GM19438 (cell line): ENCODE data around the gene KIF13A.
"Not testable (repeated sequence)": the region's sequence is repeated elsewhere in the genome, so short reads cannot be mapped to it uniquely, and the experiment has no call there.

Source experiments
- ATAC-seq: cut with Tn5 transposase; IDR thresholded peaks from one replicate; pipeline ENCODE4 v1.9.1; 2021; ENCODE audit warnings: low read depth; ENCODE audit not compliant: unreplicated experiment

KIF13A gene

DNA sequence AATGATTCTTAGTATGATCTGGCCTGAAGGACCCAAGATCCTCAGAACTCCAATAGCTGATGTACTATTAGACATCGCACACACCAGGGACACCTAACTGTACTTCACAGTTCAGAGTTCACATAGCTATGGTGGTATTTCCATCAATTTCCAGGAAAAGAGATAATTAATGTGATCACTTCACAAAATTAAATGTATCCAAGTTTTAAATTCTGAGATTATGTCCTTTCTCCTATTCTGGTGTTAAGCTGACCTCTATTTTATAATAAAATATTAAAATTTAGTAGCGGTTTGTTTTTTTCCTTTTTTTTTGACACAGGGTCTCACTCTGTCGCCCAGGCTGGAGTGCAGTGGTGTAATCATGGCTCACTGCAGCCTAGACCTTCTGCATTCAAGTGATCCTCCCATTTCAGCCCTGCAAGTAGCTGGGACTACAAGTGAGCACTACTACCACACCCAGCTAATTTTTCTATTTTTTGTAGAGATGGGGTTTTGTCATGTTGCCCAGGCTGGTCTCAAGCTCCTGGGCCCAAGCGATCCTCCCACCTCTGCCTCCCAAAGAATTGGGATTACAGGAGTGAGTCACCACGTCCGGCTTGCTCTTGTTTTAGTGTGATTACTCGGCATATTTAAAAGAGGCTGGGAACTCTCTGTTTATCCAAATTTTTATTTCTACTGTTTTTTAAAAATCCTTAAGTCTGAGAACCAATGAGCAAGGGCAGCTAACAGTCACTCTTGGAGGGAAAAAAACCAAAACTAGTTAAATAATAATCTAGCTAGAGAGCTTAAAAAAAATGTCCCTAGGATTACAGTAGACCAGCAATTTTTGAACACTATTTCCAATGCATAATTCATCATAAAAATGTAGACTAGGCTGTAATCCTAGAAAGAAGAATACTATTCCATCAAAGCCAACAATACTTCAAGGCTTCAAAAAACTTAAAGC, 16.0 kb downstream of the KIF13A start:
- ATAC-seq, result no peak

DNA sequence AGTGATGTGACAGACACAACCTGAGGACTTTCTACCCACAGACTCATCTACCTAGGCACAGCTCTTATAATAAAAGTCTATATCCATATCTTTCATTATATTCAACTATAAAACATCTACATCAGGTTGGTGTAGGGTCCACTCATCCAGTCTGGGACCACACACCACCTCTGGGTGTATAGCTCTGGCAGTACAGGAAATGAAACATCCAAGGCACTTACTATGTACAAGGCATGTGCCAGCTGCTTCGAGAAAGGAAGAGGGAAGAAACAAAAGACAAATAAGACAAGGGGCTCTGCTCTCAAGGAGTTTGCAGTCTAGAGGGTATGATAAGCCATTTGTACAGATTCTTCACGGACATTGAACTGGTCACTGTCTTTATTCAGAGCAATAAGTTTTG, 18.6 kb downstream of the KIF13A start:
- no peak for ATAC-seq

DNA sequence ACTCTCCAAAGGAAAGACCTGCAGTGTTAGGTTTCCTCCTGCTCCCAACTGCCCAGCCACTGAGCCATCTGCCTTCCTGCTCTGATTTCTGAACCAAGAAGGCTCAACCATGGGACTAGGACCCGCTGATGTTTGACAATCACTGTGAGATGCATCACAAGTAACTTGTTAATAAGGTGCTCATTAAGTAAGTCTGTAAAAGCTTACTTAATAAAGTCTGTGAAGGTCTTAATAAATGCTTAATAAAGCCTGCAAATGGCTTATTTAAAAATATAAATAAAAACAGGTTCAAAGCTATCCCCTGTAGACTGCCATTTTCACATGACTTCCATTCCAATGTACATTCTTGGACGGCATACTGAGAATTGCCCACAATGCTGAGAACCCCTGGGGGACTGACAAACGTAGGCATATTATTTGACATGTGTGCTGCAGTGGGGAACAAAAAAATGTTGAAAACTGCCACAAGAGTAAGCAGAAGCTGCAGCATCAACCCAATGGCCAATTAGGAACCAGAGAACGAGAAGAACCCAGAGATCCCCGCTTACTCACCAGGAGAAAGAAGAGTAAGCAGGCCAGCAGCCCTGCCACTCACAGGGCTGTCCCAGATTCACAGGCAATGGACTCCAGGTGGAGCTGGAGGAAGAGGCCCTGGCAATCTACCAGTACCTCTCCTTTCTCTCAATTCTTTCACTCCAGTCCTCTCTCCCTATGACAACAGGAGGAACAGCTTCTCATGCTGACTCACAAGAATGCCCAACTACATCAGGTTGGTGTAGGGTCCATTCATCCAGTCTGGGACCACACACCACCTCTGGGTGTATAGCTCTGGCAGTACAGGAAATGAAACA, 19.5 kb downstream of the KIF13A start:
- ATAC-seq, result no peak

DNA sequence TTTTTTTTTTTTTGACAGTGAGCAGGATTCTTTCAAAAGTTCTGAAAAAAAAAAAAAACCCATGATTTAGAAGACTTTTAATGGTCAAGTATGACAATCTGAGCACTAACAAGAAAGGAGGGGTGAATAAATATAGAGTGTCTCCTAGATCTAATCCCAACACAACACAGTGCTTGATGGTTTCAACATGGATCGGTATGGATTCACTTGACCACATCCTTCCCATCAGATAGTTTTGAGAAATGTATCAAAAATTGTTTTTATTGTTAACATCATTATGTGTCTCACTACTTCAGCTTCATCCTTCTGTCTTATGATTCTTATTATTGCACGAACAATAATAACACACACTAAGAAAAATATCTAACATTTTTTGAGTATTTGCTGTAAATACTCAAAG, 21.0 kb downstream of the KIF13A start:
- ATAC-seq, result no peak

- no peak for ATAC-seq
Measured at GRCh38 chr6:17965397-17965796, 22.0 kb downstream of the KIF13A start.

GRCh38 chr6:17964633-17965032, 22.8 kb downstream of the KIF13A start:
- ATAC-seq, result no peak

DNA sequence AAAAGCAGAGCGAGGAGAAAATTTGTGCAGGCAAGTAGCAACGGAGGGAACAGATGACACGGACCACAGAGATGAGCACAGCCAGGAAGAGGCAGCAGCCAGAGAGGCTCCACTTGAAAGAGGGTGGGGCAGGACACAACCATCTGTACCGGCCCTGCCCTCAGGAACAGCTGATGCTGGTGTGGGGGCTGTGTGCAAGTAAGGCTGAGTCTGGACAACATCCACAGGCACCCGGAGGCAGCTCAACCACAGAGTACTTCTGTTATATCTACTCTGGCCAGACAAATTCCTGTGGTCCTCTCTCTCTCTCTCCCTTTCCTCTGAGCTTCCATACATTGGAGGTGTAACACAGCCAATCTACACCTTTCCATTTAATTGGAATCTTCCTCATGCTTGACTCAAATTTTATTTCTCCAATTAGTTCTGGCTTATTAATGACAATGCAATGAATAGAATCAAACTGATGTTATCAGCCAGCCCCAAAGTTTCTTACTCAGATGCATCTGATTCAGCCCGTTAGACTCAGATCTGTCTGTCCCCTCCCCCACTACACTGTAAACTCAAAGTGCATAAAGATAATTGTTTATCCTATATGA, 24.9 kb downstream of the KIF13A start:
- ATAC-seq, result no peak

GRCh38 chr6:17959302-17959701, 28.1 kb downstream of the KIF13A start:
- no peak for ATAC-seq

DNA sequence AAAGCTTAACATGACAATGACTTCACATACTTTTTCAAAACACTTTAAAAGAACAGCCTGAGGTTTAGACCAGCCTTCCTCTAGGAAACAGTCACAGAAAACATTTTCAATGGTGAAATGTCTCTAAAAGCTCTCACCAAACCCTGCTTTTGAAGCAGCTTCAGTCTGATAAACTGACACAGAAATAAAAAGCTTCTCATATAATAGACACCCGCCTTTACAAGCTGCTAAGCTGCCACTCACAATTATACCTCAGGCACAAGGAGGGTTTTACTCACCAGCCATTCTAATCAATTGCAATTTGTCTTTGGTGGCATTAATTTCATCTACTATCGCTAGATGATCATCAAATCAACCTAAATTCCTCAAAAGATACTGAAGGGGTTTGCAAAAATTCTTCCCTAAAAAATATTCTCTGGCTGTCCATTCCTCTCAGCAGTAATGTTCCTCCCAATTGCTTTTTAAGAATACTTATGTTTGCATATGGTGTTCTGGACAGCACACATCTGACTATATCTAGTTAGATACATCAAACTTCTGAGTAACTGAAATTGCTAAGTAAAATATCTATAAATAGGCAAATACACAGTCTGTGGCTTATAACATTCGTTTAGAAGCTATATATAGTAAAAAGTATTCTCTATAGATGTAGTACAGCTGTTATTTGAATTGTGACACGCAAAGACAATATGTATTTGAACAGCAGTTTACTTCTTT, 29.4 kb downstream of the KIF13A start:
- no peak for ATAC-seq

- ATAC-seq, result no peak
Measured at GRCh38 chr6:17957498-17957897, 29.9 kb downstream of the KIF13A start.

- ATAC-seq, result no peak
Measured at GRCh38 chr6:17957086-17957485, 30.3 kb downstream of the KIF13A start.

DNA sequence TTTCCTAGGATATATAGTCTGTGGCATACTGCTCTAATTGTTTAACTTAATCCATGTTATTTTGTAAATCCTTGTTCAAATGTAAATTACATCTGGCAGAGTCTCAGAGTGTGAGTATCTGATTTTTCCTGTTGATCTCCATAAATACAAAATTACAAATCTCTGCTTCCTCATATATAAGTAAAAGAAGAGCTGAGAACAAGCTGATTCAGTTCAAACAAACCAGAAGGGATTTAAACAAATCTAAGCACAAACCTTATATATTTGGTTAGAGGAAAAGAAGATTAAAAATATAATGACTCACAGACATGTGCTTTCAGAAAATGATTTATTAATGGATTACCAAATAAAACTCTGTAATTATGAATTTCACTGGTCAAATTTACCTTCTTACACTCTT, 37.3 kb downstream of the KIF13A start:
- no peak for ATAC-seq

DNA sequence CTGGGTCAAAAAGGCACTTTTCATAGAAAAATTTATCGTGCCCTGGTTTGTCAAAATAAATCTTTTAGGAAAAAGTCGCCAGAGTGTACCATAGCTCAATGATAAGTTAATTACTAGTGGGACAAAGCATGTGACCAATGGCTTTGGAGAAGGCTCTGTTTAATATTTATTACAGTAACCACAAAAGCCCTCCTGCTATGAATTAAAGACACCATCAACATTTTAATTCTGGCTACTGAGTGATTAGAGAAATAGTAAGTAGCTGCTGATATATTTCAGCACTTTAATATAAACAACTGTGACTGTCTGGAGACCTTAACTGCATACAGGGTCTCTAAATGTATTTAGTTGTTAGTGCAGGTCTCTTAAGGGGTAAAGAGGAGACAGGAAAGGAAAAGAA, 38.3 kb downstream of the KIF13A start:
- no peak for ATAC-seq

GRCh38 chr6:17948725-17949124, 38.7 kb downstream of the KIF13A start:
- ATAC-seq, result no peak

GRCh38 chr6:17947574-17947973, 39.9 kb downstream of the KIF13A start:
- not testable (repeated sequence) for ATAC-seq

GRCh38 chr6:17945575-17945974, 41.9 kb downstream of the KIF13A start:
- ATAC-seq, result no peak

GRCh38 chr6:17945111-17945510, 42.3 kb downstream of the KIF13A start:
- no peak for ATAC-seq

GRCh38 chr6:17941318-17941717, 46.1 kb downstream of the KIF13A start:
- ATAC-seq, result no peak

GRCh38 chr6:17940151-17940792, 47.2 kb downstream of the KIF13A start:
- ATAC-seq, result no peak

GRCh38 chr6:17938901-17939300, 48.5 kb downstream of the KIF13A start:
- no peak for ATAC-seq
